WTC11 (cell line): ENCODE results near the gene MOB3A. TPM values are rescaled to one million over a fixed set of nuclear protein-coding genes. Genes with fewer than 3 reads are reported as not detected.

Experiments used
- CREM ChIP-seq: sonication (generic); formaldehyde crosslinking; IDR thresholded peaks from 2 replicates; pipeline ENCODE4 v1.8.1; 2022; ENCODE audit warnings: mild to moderate bottlenecking, missing genetic modification reagents, moderate library complexity
- ETV6 ChIP-seq: sonication (generic); formaldehyde crosslinking; IDR thresholded peaks from 2 replicates; pipeline ENCODE4 v1.8.1; 2022; ENCODE audit warnings: mild to moderate bottlenecking, missing genetic modification reagents
- KAT7 ChIP-seq: sonication (generic); formaldehyde crosslinking; IDR thresholded peaks from 2 replicates; pipeline ENCODE4 v1.8.1; 2023; ENCODE audit warnings: missing genetic modification reagents, mild to moderate bottlenecking, borderline replicate concordance
- total RNA-seq: library from RNA; stranded (reverse); gene quantifications from 3 replicates; pipeline ENCODE4 v1.2.3, GENCODE V29; 2021
- TF ChIP-seq, protein P1 (sequence below): sonication (generic); formaldehyde crosslinking; IDR thresholded peaks from 2 replicates; pipeline ENCODE4 v1.8.0; 2023; ENCODE audit warnings: missing genetic modification reagents
- TF ChIP-seq, protein P2 (sequence below): sonication (generic); formaldehyde crosslinking; IDR thresholded peaks from 2 replicates; pipeline ENCODE4 v1.8.1; 2023; ENCODE audit warnings: mild to moderate bottlenecking, moderate library complexity, missing genetic modification reagents
- TF ChIP-seq, protein P3 (sequence below): sonication (generic); formaldehyde crosslinking; conservative IDR thresholded peaks from 2 replicates; pipeline ENCODE4 v1.8.1; 2023; ENCODE audit warnings: mild to moderate bottlenecking, low read depth, missing genetic modification reagents, moderate library complexity
- TF ChIP-seq, protein P4 (sequence below): fragments of 250-450 bp; sonication (Bioruptor Pico); IDR thresholded peaks from 2 replicates; pipeline ENCODE4 v2.1.2; 2022; ENCODE audit warnings: mild to moderate bottlenecking, moderate library complexity
- TF ChIP-seq, protein P5 (sequence below): sonication (generic); formaldehyde crosslinking; IDR thresholded peaks from 2 replicates; pipeline ENCODE4 v1.8.1; 2022; ENCODE audit warnings: mild to moderate bottlenecking, missing genetic modification reagents, moderate library complexity, borderline replicate concordance
- TF ChIP-seq, protein P6 (sequence below): sonication (generic); formaldehyde crosslinking; IDR thresholded peaks from 2 replicates; pipeline ENCODE4 v1.8.0; 2022; ENCODE audit warnings: mild to moderate bottlenecking, missing genetic modification reagents
- TF ChIP-seq, protein P7 (sequence below): fragments of 250-450 bp; sonication (Bioruptor Pico); IDR thresholded peaks from 2 replicates; pipeline ENCODE4 v1.9.0; 2021; ENCODE audit warnings: mild to moderate bottlenecking, borderline replicate concordance
- TF ChIP-seq, protein P8 (sequence below): sonication (generic); formaldehyde crosslinking; IDR thresholded peaks from 2 replicates; pipeline ENCODE4 v1.8.0; 2022; ENCODE audit warnings: missing genetic modification reagents
- TF ChIP-seq, protein P9 (sequence below): sonication (generic); formaldehyde crosslinking; IDR thresholded peaks from 2 replicates; pipeline ENCODE4 v1.8.1; 2023; ENCODE audit warnings: mild to moderate bottlenecking, missing genetic modification reagents, borderline replicate concordance
- TF ChIP-seq, protein P10 (sequence below): sonication (generic); formaldehyde crosslinking; IDR thresholded peaks from 2 replicates; pipeline ENCODE4 v1.8.1; 2022; ENCODE audit warnings: low read depth, mild to moderate bottlenecking, moderate library complexity, missing genetic modification reagents, borderline replicate concordance

The MOB3A gene
- total RNA-seq, 1 experiment from 2014 or later, result 8.1 TPM

DNA sequence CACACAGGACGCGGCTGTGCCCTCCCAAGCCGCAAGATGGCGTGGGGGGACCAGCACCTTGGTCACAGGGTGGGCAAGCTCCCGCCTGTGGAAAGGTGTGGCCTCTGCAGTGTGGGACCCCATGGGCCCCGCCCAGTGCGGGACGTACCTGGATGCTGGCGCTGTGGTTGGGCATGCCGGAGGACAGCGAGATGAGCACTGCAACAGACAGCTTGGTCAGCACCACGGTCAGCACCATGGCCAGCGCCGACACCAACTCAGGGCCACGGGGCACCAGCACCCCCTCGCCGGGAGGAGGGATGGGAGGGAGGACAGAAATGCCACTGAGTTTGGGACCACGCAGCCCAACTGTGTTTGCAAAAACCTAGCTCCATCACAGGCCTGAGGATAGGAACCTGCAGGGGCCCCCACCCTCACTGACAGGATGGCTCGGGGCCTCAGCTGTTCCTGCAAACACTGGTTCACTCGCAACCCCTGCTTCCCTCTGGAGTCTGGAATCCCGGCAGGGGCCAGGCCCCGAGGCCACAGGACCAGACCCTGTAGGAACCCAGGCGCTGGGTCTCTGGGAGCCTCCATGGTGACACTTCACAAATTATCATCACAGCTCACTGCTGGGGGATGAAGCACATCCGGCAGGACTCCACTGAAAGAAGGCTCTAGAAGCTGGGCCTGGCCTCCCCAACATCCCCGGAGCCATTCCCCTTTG is 27.7 kb upstream of the MOB3A start (continued):
- TF ChIP-seq, protein P1, sequence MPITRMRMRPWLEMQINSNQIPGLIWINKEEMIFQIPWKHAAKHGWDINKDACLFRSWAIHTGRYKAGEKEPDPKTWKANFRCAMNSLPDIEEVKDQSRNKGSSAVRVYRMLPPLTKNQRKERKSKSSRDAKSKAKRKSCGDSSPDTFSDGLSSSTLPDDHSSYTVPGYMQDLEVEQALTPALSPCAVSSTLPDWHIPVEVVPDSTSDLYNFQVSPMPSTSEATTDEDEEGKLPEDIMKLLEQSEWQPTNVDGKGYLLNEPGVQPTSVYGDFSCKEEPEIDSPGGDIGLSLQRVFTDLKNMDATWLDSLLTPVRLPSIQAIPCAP (CRISPR knock-in tag), result no peak; the same call in 1 of the 2 replicates
- TF ChIP-seq, protein P2, sequence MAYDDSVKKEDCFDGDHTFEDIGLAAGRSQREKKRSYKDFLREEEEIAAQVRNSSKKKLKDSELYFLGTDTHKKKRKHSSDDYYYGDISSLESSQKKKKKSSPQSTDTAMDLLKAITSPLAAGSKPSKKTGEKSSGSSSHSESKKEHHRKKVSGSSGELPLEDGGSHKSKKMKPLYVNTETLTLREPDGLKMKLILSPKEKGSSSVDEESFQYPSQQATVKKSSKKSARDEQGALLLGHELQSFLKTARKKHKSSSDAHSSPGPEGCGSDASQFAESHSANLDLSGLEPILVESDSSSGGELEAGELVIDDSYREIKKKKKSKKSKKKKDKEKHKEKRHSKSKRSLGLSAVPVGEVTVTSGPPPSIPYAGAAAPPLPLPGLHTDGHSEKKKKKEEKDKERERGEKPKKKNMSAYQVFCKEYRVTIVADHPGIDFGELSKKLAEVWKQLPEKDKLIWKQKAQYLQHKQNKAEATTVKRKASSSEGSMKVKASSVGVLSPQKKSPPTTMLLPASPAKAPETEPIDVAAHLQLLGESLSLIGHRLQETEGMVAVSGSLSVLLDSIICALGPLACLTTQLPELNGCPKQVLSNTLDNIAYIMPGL (CRISPR knock-in tag), result no peak
- TF ChIP-seq, protein P3, sequence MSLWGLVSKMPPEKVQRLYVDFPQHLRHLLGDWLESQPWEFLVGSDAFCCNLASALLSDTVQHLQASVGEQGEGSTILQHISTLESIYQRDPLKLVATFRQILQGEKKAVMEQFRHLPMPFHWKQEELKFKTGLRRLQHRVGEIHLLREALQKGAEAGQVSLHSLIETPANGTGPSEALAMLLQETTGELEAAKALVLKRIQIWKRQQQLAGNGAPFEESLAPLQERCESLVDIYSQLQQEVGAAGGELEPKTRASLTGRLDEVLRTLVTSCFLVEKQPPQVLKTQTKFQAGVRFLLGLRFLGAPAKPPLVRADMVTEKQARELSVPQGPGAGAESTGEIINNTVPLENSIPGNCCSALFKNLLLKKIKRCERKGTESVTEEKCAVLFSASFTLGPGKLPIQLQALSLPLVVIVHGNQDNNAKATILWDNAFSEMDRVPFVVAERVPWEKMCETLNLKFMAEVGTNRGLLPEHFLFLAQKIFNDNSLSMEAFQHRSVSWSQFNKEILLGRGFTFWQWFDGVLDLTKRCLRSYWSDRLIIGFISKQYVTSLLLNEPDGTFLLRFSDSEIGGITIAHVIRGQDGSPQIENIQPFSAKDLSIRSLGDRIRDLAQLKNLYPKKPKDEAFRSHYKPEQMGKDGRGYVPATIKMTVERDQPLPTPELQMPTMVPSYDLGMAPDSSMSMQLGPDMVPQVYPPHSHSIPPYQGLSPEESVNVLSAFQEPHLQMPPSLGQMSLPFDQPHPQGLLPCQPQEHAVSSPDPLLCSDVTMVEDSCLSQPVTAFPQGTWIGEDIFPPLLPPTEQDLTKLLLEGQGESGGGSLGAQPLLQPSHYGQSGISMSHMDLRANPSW, result no peak
- TF ChIP-seq ETV6 (CRISPR knock-in tag) (no peak), CREM (CRISPR knock-in tag) (no peak; the same call in 1 of the 2 replicates), KAT7 (CRISPR knock-in tag) (0 out of 2 replicates have a peak, but pooled peaks have one; percentile 50)
- TF ChIP-seq, protein P4, sequence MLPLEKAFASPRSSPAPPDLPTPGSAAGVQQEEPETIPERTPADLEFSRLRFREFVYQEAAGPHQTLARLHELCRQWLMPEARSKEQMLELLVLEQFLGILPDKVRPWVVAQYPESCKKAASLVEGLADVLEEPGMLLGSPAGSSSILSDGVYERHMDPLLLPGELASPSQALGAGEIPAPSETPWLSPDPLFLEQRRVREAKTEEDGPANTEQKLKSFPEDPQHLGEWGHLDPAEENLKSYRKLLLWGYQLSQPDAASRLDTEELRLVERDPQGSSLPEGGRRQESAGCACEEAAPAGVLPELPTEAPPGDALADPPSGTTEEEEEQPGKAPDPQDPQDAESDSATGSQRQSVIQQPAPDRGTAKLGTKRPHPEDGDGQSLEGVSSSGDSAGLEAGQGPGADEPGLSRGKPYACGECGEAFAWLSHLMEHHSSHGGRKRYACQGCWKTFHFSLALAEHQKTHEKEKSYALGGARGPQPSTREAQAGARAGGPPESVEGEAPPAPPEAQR (CRISPR knock-in tag), result no peak
- TF ChIP-seq, protein P5, sequence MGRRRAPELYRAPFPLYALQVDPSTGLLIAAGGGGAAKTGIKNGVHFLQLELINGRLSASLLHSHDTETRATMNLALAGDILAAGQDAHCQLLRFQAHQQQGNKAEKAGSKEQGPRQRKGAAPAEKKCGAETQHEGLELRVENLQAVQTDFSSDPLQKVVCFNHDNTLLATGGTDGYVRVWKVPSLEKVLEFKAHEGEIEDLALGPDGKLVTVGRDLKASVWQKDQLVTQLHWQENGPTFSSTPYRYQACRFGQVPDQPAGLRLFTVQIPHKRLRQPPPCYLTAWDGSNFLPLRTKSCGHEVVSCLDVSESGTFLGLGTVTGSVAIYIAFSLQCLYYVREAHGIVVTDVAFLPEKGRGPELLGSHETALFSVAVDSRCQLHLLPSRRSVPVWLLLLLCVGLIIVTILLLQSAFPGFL, result peak; percentile 48; the same call in 1 of the 2 replicates
- TF ChIP-seq, protein P6, sequence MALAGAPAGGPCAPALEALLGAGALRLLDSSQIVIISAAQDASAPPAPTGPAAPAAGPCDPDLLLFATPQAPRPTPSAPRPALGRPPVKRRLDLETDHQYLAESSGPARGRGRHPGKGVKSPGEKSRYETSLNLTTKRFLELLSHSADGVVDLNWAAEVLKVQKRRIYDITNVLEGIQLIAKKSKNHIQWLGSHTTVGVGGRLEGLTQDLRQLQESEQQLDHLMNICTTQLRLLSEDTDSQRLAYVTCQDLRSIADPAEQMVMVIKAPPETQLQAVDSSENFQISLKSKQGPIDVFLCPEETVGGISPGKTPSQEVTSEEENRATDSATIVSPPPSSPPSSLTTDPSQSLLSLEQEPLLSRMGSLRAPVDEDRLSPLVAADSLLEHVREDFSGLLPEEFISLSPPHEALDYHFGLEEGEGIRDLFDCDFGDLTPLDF (CRISPR knock-in tag), result peak; percentile 72; the same call in 1 of the 2 replicates
- TF ChIP-seq, protein P7, sequence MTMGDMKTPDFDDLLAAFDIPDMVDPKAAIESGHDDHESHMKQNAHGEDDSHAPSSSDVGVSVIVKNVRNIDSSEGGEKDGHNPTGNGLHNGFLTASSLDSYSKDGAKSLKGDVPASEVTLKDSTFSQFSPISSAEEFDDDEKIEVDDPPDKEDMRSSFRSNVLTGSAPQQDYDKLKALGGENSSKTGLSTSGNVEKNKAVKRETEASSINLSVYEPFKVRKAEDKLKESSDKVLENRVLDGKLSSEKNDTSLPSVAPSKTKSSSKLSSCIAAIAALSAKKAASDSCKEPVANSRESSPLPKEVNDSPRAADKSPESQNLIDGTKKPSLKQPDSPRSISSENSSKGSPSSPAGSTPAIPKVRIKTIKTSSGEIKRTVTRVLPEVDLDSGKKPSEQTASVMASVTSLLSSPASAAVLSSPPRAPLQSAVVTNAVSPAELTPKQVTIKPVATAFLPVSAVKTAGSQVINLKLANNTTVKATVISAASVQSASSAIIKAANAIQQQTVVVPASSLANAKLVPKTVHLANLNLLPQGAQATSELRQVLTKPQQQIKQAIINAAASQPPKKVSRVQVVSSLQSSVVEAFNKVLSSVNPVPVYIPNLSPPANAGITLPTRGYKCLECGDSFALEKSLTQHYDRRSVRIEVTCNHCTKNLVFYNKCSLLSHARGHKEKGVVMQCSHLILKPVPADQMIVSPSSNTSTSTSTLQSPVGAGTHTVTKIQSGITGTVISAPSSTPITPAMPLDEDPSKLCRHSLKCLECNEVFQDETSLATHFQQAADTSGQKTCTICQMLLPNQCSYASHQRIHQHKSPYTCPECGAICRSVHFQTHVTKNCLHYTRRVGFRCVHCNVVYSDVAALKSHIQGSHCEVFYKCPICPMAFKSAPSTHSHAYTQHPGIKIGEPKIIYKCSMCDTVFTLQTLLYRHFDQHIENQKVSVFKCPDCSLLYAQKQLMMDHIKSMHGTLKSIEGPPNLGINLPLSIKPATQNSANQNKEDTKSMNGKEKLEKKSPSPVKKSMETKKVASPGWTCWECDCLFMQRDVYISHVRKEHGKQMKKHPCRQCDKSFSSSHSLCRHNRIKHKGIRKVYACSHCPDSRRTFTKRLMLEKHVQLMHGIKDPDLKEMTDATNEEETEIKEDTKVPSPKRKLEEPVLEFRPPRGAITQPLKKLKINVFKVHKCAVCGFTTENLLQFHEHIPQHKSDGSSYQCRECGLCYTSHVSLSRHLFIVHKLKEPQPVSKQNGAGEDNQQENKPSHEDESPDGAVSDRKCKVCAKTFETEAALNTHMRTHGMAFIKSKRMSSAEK (CRISPR knock-in tag), result no peak
- TF ChIP-seq, protein P8, sequence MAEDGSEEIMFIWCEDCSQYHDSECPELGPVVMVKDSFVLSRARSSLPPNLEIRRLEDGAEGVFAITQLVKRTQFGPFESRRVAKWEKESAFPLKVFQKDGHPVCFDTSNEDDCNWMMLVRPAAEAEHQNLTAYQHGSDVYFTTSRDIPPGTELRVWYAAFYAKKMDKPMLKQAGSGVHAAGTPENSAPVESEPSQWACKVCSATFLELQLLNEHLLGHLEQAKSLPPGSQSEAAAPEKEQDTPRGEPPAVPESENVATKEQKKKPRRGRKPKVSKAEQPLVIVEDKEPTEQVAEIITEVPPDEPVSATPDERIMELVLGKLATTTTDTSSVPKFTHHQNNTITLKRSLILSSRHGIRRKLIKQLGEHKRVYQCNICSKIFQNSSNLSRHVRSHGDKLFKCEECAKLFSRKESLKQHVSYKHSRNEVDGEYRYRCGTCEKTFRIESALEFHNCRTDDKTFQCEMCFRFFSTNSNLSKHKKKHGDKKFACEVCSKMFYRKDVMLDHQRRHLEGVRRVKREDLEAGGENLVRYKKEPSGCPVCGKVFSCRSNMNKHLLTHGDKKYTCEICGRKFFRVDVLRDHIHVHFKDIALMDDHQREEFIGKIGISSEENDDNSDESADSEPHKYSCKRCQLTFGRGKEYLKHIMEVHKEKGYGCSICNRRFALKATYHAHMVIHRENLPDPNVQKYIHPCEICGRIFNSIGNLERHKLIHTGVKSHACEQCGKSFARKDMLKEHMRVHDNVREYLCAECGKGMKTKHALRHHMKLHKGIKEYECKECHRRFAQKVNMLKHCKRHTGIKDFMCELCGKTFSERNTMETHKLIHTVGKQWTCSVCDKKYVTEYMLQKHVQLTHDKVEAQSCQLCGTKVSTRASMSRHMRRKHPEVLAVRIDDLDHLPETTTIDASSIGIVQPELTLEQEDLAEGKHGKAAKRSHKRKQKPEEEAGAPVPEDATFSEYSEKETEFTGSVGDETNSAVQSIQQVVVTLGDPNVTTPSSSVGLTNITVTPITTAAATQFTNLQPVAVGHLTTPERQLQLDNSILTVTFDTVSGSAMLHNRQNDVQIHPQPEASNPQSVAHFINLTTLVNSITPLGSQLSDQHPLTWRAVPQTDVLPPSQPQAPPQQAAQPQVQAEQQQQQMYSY (CRISPR knock-in tag), result no peak
- TF ChIP-seq, protein P9, sequence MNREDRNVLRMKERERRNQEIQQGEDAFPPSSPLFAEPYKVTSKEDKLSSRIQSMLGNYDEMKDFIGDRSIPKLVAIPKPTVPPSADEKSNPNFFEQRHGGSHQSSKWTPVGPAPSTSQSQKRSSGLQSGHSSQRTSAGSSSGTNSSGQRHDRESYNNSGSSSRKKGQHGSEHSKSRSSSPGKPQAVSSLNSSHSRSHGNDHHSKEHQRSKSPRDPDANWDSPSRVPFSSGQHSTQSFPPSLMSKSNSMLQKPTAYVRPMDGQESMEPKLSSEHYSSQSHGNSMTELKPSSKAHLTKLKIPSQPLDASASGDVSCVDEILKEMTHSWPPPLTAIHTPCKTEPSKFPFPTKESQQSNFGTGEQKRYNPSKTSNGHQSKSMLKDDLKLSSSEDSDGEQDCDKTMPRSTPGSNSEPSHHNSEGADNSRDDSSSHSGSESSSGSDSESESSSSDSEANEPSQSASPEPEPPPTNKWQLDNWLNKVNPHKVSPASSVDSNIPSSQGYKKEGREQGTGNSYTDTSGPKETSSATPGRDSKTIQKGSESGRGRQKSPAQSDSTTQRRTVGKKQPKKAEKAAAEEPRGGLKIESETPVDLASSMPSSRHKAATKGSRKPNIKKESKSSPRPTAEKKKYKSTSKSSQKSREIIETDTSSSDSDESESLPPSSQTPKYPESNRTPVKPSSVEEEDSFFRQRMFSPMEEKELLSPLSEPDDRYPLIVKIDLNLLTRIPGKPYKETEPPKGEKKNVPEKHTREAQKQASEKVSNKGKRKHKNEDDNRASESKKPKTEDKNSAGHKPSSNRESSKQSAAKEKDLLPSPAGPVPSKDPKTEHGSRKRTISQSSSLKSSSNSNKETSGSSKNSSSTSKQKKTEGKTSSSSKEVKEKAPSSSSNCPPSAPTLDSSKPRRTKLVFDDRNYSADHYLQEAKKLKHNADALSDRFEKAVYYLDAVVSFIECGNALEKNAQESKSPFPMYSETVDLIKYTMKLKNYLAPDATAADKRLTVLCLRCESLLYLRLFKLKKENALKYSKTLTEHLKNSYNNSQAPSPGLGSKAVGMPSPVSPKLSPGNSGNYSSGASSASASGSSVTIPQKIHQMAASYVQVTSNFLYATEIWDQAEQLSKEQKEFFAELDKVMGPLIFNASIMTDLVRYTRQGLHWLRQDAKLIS, result no peak
- TF ChIP-seq, protein P10, sequence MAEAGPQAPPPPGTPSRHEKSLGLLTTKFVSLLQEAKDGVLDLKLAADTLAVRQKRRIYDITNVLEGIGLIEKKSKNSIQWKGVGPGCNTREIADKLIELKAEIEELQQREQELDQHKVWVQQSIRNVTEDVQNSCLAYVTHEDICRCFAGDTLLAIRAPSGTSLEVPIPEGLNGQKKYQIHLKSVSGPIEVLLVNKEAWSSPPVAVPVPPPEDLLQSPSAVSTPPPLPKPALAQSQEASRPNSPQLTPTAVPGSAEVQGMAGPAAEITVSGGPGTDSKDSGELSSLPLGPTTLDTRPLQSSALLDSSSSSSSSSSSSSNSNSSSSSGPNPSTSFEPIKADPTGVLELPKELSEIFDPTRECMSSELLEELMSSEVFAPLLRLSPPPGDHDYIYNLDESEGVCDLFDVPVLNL (CRISPR knock-in tag), result peak; percentile 70; the same call in 1 of the 2 replicates
